ENCODE measurements around the gene AK5. TPM values are rescaled to one million over a fixed set of nuclear protein-coding genes. Genes with fewer than 3 reads are reported as not detected.
A peak's percentile ranks its signal among the peaks of the same experiment; 100 is the strongest.

The AK5 gene
- total RNA-seq, 1 donor from 2014 or later = 1.0 TPM

- Histone ChIP-seq H3K4me1 (no peaks in the 10 kb centered on the region), H3K27me3 (ENCODE audit: low read depth) (no peaks in the 10 kb centered on the region), H3K27ac (replicated peaks) (no peak overlapping the region), H3K9me3 (replicated peaks) (no peaks in the 10 kb centered on the region), H3K36me3 (no peaks in the 10 kb centered on the region), H3K4me3 (no peak overlapping the region)
- intact Hi-C loops (cut with micrococcal nuclease) = loop anchor here (10.0 kb wide), 2 partner anchors 151 to 389 kb away; partner anchors contain the start of gene ZZZ3
- no peak for DNase-seq
- peak; percentile 87 for TF ChIP-seq CTCF (IDR thresholded peaks at IDR 0.05; ENCODE audit: borderline replicate concordance)
Observed at GRCh38 chr1:77533660-77534305, 252.0 kb downstream of the AK5 start.

- Histone ChIP-seq H3K27me3 (ENCODE audit: low read depth) (no peaks in the 10 kb centered on the region), H3K4me1 (peaks cover 5% of the 10 kb centered on the region), H3K36me3 (no peaks in the 10 kb centered on the region), H3K27ac (replicated peaks) (no peak overlapping the region), H3K4me3 (no peak overlapping the region), H3K9me3 (replicated peaks) (no peaks in the 10 kb centered on the region)
- no peak for TF ChIP-seq CTCF (IDR thresholded peaks at IDR 0.05; ENCODE audit: borderline replicate concordance)
- no peak for DNase-seq
- intact Hi-C loops (cut with micrococcal nuclease) = loop anchor here (10.0 kb wide), 2 partner anchors 150 to 390 kb away; partner anchors contain the start of gene ZZZ3
Observed at GRCh38 chr1:77534456-77534855, 252.6 kb downstream of the AK5 start.

- intact Hi-C loops (cut with micrococcal nuclease) = loop anchor here (10.0 kb wide), 2 partner anchors 148 to 392 kb away; partner anchors contain the start of gene ZZZ3
- Histone ChIP-seq H3K27me3 (ENCODE audit: low read depth) (no peaks in the 10 kb centered on the region), H3K36me3 (no peaks in the 10 kb centered on the region), H3K4me3 (no peak overlapping the region), H3K27ac (replicated peaks) (no peak overlapping the region), H3K9me3 (replicated peaks) (no peaks in the 10 kb centered on the region), H3K4me1 (peaks cover 12% of the 10 kb centered on the region)
- no peak for TF ChIP-seq CTCF (IDR thresholded peaks at IDR 0.05; ENCODE audit: borderline replicate concordance)
- no peak for DNase-seq
Observed at GRCh38 chr1:77536813-77537212, 255.0 kb downstream of the AK5 start.

- no peak overlapping the region for H3K4me3 ChIP-seq
- H3K36me3 ChIP-seq = no peaks in the 10 kb centered on the region
- intact Hi-C loops (cut with micrococcal nuclease) = loop anchor here (10.0 kb wide), 2 partner anchors 146 to 394 kb away; partner anchors contain the start of gene ZZZ3
- no peak for TF ChIP-seq CTCF (IDR thresholded peaks at IDR 0.05; ENCODE audit: borderline replicate concordance)
- no peak for DNase-seq
- peaks cover 12% of the 10 kb centered on the region for H3K4me1 ChIP-seq
- H3K27me3 ChIP-seq (ENCODE audit: low read depth) = no peaks in the 10 kb centered on the region
- no peaks in the 10 kb centered on the region for H3K9me3 ChIP-seq (replicated peaks)
- peak overlapping the region; percentile 54 for H3K27ac ChIP-seq (replicated peaks)
Observed at GRCh38 chr1:77538956-77539518, 257.2 kb downstream of the AK5 start.

GRCh38 chr1:77539519-77540142, 257.8 kb downstream of the AK5 start:
- intact Hi-C loops (cut with micrococcal nuclease) = loop anchor here (10.0 kb wide), 2 partner anchors 145 to 395 kb away; partner anchors contain the start of gene ZZZ3
- TF ChIP-seq CTCF (IDR thresholded peaks at IDR 0.05; ENCODE audit: borderline replicate concordance) = no peak
- Histone ChIP-seq H3K27me3 (ENCODE audit: low read depth) (no peaks in the 10 kb centered on the region), H3K9me3 (replicated peaks) (no peaks in the 10 kb centered on the region), H3K4me1 (peaks cover 12% of the 10 kb centered on the region), H3K36me3 (no peaks in the 10 kb centered on the region), H3K27ac (replicated peaks) (peak overlapping the region; percentile 54), H3K4me3 (no peak overlapping the region)
- no peak for DNase-seq
